ENCODE data around the gene CAPSL.

The CAPSL gene

DNA sequence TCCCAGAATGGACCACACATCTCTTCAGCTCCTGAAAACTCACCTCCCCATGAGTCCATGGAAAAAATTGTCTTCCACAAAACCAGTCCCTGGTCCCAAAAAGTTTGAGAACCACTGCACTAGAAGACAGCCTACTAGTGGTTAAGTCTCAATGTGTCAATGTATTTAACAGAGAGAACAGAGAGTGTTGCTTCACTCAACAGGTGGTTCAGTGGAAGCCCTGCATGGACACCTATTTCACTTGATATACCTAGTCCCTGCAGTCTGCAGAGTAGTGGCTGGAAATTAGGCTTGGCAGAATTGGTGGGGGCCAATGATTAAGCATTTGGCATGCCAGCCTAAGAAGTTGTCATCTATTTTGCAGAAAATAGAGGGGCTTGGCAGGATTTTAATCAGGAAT is 58.8 kb downstream of the CAPSL start:
- in situ Hi-C loops (cut with HindIII; ENCODE audit: low sequenced_read_pairs), result no loop called here
- no peak overlapping the region for H3K4me3 ChIP-seq (ENCODE audit: low read depth, low read length)
- TF ChIP-seq, protein P1, sequence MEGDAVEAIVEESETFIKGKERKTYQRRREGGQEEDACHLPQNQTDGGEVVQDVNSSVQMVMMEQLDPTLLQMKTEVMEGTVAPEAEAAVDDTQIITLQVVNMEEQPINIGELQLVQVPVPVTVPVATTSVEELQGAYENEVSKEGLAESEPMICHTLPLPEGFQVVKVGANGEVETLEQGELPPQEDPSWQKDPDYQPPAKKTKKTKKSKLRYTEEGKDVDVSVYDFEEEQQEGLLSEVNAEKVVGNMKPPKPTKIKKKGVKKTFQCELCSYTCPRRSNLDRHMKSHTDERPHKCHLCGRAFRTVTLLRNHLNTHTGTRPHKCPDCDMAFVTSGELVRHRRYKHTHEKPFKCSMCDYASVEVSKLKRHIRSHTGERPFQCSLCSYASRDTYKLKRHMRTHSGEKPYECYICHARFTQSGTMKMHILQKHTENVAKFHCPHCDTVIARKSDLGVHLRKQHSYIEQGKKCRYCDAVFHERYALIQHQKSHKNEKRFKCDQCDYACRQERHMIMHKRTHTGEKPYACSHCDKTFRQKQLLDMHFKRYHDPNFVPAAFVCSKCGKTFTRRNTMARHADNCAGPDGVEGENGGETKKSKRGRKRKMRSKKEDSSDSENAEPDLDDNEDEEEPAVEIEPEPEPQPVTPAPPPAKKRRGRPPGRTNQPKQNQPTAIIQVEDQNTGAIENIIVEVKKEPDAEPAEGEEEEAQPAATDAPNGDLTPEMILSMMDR (IDR thresholded peaks at IDR 0.05; ENCODE audit: low read depth, low read length), result no peak
- no peak for DNase-seq (ENCODE audit: low read depth, low spot score)

DNA sequence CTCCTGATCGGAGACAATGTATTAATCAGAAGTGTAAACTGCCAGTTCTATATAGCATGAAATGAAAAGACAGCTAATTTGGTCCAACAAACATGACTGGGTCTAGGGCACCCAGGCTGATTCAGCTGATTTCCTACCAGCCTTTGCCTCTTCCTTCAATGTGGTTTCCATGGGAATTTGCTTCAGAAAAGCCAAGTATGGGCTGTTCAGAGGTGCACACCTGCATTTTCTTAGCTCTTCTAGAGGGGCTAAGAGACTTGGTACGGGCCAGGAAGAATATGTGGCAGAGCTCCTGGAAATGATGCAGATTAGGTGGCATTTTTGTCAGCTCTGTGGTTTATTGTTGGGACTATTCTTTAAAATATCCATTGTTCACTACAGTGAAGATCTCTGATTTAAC is 59.3 kb downstream of the CAPSL start:
- no peak overlapping the region for H3K4me3 ChIP-seq (ENCODE audit: low read depth, low read length)
- TF ChIP-seq, protein P1 (IDR thresholded peaks at IDR 0.05; ENCODE audit: low read depth, low read length), result no peak
- in situ Hi-C loops (cut with HindIII; ENCODE audit: low sequenced_read_pairs), result no loop called here
- no peak for DNase-seq (ENCODE audit: low read depth, low spot score)

DNA sequence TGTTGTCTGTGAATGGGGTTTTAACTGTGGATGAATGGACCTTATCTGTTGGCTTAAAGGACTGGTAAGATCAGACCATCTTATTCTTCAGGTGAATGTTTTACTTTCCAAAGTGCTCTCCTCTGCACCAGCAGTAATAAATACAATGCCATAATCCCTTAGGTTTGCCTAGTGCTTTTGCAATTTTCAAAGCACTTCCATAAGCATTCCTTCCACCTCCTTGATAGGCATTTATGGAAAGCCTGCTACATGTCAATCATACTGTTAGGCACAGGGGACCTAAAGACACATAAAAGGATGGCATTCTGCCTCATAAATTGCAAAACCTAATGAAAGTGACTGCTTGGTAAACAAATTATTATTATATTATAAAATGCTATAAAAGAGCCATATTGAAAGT is 60.3 kb downstream of the CAPSL start:
- DNase-seq (ENCODE audit: low read depth, low spot score), result no peak
- TF ChIP-seq, protein P1 (IDR thresholded peaks at IDR 0.05; ENCODE audit: low read depth, low read length), result no peak
- no peak overlapping the region for H3K4me3 ChIP-seq (ENCODE audit: low read depth, low read length)
- in situ Hi-C loops (cut with HindIII; ENCODE audit: low sequenced_read_pairs), result no loop called here

DNA sequence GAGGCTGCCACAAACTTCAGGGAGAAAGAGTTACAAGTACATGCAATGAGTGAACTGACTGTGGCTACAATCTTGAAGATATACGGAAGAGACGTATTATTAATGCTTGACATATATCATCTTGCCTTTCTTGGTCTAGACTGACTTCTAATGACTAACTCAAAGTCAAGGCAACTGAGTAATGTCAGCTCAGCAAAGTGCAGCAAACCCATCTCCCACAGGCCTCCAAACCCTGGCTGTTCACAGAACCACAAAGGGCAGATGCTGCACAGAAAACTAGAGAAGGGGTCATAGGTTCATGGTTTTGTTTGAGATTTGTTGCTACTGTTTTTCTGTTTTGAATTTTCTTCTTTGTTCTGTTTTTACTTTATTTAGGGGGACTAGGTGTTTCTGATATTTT is 60.8 kb downstream of the CAPSL start:
- TF ChIP-seq, protein P1 (IDR thresholded peaks at IDR 0.05; ENCODE audit: low read depth, low read length), result no peak

DNA sequence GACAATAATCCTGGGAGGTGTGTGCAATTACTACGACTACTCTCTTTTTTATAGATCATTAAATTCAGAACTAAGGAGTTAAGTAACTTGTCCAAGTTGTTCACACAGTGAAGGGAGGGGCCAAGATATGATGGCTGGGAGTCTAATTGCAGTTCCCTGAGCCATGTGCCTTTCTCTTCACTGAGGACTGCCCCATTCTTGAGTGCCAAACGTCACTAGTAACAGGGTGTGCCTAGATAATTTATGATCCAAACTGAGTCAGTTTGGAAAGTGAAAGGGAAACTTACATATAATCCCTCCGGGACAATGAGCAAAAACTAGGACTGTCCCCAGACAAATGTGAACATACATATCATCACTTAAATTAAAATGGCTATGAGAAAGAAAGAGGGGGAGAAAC is 61.5 kb downstream of the CAPSL start:
- in situ Hi-C loops (cut with HindIII; ENCODE audit: low sequenced_read_pairs), result no loop called here
- DNase-seq (ENCODE audit: low read depth, low spot score), result peak; percentile 18
- no peak overlapping the region for H3K4me3 ChIP-seq (ENCODE audit: low read depth, low read length)
- TF ChIP-seq, protein P1 (IDR thresholded peaks at IDR 0.05; ENCODE audit: low read depth, low read length), result no peak

More for the DNA sequence above, 60.8 kb downstream of the CAPSL start:
- no peak overlapping the region for H3K4me3 ChIP-seq (ENCODE audit: low read depth, low read length)
- DNase-seq (ENCODE audit: low read depth, low spot score), result peak; percentile 12
- in situ Hi-C loops (cut with HindIII; ENCODE audit: low sequenced_read_pairs), result no loop called here

DNA sequence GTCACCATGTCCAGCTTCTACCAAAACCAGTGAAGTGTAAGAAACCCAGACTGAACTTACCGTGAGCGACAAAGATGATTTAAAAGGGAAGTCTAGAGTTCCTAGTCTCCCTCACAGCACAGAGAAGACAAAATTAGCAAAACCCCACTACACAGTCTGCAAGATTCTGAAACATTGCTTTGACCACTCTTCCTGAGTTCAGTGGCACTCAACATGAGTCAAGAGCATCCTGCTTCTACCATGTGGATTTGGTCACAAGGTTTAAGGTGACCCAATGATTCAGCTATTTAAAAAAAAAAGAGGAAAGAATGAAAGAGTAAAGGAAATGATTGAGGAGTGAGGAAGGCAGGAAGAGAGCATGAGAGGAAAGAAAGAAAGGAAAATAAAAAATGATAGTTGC is 62.0 kb downstream of the CAPSL start:
- H3K4me3 ChIP-seq (ENCODE audit: low read depth, low read length), result no peak overlapping the region
- in situ Hi-C loops (cut with HindIII; ENCODE audit: low sequenced_read_pairs), result no loop called here
- no peak for DNase-seq (ENCODE audit: low read depth, low spot score)
- TF ChIP-seq, protein P1 (IDR thresholded peaks at IDR 0.05; ENCODE audit: low read depth, low read length), result no peak

DNA sequence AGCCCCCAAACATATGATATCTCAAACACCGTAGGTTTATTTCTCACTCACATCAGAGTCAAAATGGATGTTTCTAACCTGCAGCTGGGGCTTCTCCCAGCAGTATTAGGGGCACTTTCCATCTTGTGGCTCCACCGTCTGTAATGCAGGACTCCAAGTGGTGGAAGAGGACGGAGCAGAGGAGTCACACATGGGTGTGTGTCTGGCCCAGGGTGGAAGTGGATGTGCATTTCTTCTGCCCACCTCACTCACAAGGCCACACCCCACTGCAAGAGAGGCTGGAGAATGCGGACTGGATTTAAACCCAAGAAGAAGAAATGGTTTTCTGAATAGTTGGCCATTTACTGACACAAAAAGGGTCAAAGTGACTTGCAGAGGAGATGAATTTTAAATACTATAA is 67.8 kb downstream of the CAPSL start:
- in situ Hi-C loops (cut with HindIII; ENCODE audit: low sequenced_read_pairs), result no loop called here
- TF ChIP-seq, protein P1 (IDR thresholded peaks at IDR 0.05; ENCODE audit: low read depth, low read length), result no peak

More for the DNA sequence above, 67.8 kb downstream of the CAPSL start:
- no peak overlapping the region for H3K4me3 ChIP-seq (ENCODE audit: low read depth, low read length)
- DNase-seq (ENCODE audit: low read depth, low spot score), result no peak
